Measurements from ENCODE around the gene RBMS2.

The RBMS2 gene

DNA sequence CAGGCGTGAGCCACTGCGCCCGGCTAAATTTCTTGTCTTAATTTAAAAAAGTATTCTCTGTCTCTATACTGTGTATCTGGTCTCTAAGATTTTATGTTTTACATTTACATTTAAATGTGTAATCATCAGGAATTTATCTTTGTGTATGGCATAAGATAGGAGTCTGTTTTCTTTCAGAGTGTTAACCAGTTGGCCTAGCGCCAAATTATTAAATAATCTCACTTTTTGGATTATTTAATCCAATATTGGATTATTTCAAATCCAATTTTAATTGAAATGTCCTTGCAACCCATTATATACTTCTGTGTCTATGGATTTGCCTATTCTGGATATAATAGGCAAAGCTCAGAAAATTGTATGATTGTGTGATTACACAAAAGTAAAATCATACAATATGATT lies 63.5 kb downstream of the RBMS2 start:
- DNase-seq (ENCODE audit: low read depth), result no peak

DNA sequence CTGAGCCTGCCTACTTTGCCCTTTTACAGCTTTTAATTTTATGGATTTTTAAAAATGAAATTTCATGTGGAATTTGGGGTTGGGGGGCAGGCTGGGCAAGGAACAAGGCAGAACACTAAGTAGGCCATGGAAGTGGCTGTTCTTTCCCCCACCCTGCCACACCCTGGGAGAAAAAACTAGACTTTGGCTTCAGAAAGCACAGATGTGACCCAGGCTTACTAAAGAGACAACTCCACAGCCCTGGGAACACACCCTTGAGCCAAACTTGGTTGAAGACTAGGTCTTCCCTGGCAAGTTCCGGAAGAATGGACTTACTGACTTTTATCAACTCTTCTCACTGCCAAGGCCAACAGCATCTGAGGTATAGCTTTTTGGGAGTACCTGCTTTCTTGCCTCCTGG lies 68.2 kb downstream of the RBMS2 start:
- no peak for DNase-seq (ENCODE audit: low read depth)

GRCh38 chr12:56590237-56590830 lies 68.7 kb downstream of the RBMS2 start:
- DNase-seq (ENCODE audit: low read depth), result no peak

DNA sequence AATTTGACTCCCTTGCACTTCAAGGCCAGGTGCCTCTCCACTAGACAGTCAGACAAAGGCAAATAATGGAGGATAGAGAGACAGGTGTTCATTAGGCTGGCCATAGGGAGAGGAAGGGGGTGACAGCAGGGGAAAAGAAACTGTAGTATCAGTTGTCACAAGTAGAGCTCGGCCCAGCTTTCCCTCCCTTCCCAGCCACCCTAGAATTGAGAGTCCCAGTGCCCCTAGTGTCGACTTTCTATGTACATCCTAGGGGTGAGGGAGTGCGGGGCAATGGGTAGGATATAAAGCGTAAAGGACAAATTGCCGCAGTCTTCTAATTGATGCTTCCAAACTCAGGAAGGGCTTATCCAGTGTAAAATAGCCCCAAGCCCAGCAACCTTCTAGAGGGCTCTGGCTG lies 69.5 kb downstream of the RBMS2 start:
- DNase-seq (ENCODE audit: low read depth), result no peak

- no peak for DNase-seq (ENCODE audit: low read depth)
Observed at GRCh38 chr12:56591961-56592360, 70.3 kb downstream of the RBMS2 start.

DNA sequence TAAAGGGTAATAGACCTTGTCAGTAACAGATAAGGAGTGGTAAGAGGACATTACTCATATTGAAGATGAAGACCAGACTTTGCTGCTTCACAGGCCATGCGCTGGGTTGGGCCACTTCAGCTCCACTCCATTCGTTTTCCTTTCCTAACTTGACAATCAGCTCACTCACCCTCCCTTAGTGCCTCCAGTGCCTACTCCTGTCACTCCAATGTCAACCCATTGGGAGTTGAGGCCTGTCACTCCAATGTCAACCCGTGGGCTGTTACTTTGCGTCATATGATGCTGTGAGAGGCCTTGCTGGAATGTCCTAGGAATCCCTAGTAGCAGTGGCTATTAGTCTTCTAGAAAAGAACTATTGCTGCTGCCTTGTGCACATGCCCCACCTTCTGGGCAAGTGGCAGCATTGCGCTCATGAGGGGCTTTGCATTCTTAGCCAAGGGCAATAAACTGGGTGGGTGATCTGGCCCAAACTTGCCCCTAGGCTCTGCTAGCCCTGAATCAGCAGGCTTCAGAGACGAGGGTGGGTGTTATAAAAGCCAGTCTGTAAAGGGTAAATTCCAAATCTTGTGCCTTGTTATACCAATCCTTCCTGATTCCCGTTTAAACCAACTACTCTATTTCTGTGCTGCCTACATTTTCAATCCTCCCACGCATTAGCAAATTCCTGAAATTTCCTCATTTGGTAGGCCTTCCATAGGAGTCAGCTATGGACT lies 72.4 kb downstream of the RBMS2 start:
- peak; percentile 21 for DNase-seq (ENCODE audit: low read depth)

DNA sequence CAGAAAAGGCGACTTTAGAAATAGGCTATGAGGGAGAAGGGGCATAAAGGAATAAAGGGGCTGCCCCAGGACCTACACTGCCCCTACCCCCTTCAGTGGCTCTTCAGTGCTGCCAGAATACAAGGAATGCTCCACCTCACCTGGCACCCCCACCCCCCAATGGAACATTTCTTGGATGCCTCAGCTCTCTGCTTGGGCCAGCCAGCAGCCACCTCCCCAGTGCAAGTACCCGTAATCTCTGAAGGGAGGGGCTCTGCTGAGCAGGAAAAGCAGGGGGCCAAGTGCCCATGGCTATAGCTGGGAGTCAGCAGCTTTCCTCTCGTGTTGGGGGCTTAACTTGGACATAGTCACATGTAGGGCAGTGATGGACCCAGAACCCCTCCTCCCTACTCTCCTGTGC lies 75.2 kb downstream of the RBMS2 start:
- DNase-seq (ENCODE audit: low read depth), result no peak

DNA sequence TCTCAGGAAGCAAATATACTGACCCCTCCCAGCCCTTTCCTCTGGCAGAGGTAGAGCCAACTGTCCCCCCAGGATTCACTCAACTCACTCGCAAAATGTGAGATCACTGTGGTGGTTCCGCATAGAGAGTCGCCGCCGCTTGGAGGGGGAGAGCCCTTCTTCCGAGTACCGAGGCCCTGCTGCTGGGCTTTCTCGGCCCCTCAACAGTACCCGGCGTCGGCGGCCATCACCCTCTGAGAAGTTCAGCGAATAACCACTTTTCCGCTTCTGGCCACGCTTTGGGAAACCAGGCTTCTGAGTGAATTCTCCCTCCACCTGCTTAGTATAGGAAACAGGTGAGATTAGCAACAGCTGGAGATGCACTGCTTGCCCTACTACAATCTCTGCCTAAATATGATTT lies 77.4 kb downstream of the RBMS2 start:
- no peak for DNase-seq (ENCODE audit: low read depth)

DNA sequence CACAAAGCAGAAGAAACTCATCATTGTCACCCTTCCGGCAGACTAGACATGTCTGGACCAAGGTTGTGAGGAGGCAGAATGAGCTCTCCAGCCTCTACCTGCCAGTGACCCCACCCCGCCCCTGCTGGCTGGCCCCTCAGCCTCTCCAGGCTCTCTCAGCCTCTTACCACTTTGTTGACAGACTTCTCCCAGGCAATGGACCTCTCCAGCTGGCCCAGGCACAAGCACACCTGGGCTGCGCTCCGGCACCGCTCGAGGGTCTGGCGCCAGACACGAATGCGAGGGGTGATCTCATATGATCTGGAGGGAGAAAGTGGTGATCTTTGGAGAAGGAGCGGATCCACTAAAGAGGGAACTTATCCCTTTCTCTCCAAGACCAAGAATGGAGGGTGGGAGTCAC lies 78.2 kb downstream of the RBMS2 start:
- no peak for DNase-seq (ENCODE audit: low read depth)

- DNase-seq (ENCODE audit: low read depth), result no peak
Observed at GRCh38 chr12:56600753-56601152, 79.1 kb downstream of the RBMS2 start.

- no peak for DNase-seq (ENCODE audit: low read depth)
Observed at GRCh38 chr12:56601503-56601902, 79.9 kb downstream of the RBMS2 start.

GRCh38 chr12:56602239-56602638 lies 80.6 kb downstream of the RBMS2 start:
- DNase-seq (ENCODE audit: low read depth), result no peak

- DNase-seq (ENCODE audit: low read depth), result no peak
Observed at GRCh38 chr12:56604355-56604754, 82.7 kb downstream of the RBMS2 start.

GRCh38 chr12:56614627-56615026 lies 93.0 kb downstream of the RBMS2 start:
- DNase-seq (ENCODE audit: low read depth), result no peak

DNA sequence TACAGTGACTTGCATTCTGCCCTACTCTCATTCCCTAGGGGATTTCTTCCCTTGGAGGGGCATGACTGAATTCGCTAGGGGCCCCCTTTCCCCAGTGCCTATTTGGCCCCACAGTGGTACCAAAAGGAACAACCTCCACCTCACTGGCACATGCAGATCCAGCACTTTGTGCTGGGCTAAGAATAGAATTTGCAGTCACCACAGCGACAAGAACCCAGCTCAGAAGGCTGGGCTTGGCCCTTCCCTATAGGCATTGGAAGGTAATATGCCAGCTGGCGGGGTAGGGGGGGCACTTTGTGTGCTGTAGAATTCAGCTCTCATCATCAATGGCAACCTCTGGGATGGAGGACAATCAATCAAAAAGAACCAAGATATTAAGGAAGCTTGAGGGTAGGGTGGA lies 94.6 kb downstream of the RBMS2 start:
- DNase-seq (ENCODE audit: low read depth), result no peak

DNA sequence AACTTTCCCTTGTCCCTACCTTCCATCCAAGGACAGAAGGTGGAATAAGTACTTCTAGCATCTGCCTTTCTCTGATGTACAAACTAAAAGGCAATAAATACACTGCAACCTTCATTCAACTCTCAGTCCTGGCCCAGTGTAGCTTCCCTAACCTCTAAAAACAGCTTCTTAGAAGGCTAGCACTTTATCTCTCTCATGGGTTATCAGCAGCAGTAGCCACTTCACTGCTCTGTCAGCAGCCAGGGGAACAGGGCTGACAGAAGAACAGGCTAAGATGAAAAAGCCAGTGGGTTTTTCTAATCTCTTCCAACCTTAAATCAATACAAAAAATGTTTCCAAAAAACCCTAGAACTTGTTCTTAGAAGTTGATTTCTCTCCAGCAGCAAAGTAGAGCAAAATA lies 95.3 kb downstream of the RBMS2 start:
- no peak for DNase-seq (ENCODE audit: low read depth)

GRCh38 chr12:56622535-56622934 lies 100.9 kb downstream of the RBMS2 start:
- DNase-seq (ENCODE audit: low read depth), result no peak

- no peak for DNase-seq (ENCODE audit: low read depth)
Observed at GRCh38 chr12:56626701-56627100, 105.1 kb downstream of the RBMS2 start.

- DNase-seq (ENCODE audit: low read depth), result no peak
Observed at GRCh38 chr12:56628671-56629458, 107.2 kb downstream of the RBMS2 start.

GRCh38 chr12:56629459-56630179 lies 108.0 kb downstream of the RBMS2 start:
- no peak for DNase-seq (ENCODE audit: low read depth)

GRCh38 chr12:56630180-56630632 lies 108.6 kb downstream of the RBMS2 start, which contains the start of gene BAZ2A:
TSS of gene BAZ2A (minus strand) at chr12:56630326. CDS start at chr12:56617530, 12,796 bp downstream.
- DNase-seq (ENCODE audit: low read depth), result peak; percentile 68

Measured in stimulated activated CD8-positive, alpha-beta memory T cell treated with anti-CD3 and anti-CD28 coated beads, Interleukin-15, amount 100 ng/mL, for 24 hours (primary cell).